Calu3 (cell line): ENCODE data around the gene TMOD2. TPM values are rescaled to one million over a fixed set of nuclear protein-coding genes. Genes with fewer than 3 reads are reported as not detected.

ENCODE experiments used
- Bru-seq: library from RNA; stranded (reverse); fragments of 400-500 nt; gene quantifications from one replicate; lab custom pipeline; 2021; lab: Mats Ljungman, UMichigan
- BruChase-seq, 2 experiments: library from RNA; stranded (reverse); fragments of 400-500 nt; gene quantifications; one replicate each; lab custom pipeline; 2021; lab: Mats Ljungman, UMichigan
- BruUV-seq: library from RNA; stranded (reverse); fragments of 400-500 nt; replicated peaks from 2 replicates; lab custom pipeline; 2021; lab: Mats Ljungman, UMichigan
- CTCF ChIA-PET: fragments of 300-600 bp; sonication (Branson Sonifier 250); formaldehyde crosslinking; loops from one replicate; lab custom pipeline; 2022; ENCODE audit warnings: antibody characterized with exemption; lab: Charles Lee
- DNase-seq: peaks from one replicate; pipeline ENCODE4 v3.0.0; 2022
- H3K27ac Mint-ChIP-seq: one replicate; pipeline ENCODE4 v1.8.0; 2022; ENCODE audit warnings: mixed read lengths; ENCODE audit not compliant: unreplicated experiment
- H3K27me3 Mint-ChIP-seq: one replicate; pipeline ENCODE4 v1.8.0; 2022; ENCODE audit warnings: mixed read lengths; ENCODE audit not compliant: unreplicated experiment
- H3K36me3 Mint-ChIP-seq: one replicate; pipeline ENCODE4 v1.8.0; 2022; ENCODE audit warnings: mild to moderate bottlenecking, moderate library complexity, mixed read lengths; ENCODE audit not compliant: insufficient read depth, unreplicated experiment
- H3K4me1 Mint-ChIP-seq: one replicate; pipeline ENCODE4 v1.8.0; 2022; ENCODE audit warnings: mild to moderate bottlenecking, low read depth, mixed read lengths; ENCODE audit not compliant: unreplicated experiment
- H3K4me3 Mint-ChIP-seq: one replicate; pipeline ENCODE4 v1.8.0; 2022; ENCODE audit warnings: mild to moderate bottlenecking, low read depth, moderate library complexity, mixed read lengths; ENCODE audit not compliant: unreplicated experiment
- H3K9me3 Mint-ChIP-seq: one replicate; pipeline ENCODE4 v1.8.0; 2022; ENCODE audit warnings: low read depth, mixed read lengths; ENCODE audit not compliant: unreplicated experiment
- CTCF ChIP-seq: fragments of 200-600 bp; IDR thresholded peaks from one replicate; pipeline ENCODE4 v1.8.0; 2022; ENCODE audit warnings: antibody characterized with exemption; ENCODE audit not compliant: unreplicated experiment
- intact Hi-C: fragments of 100-400 bp; cut with micrococcal nuclease; formaldehyde crosslinking; loops from one replicate; pipeline ENCODE4 v1.10.0; 2022; ENCODE audit not compliant: unreplicated experiment
- long read RNA-seq: library from polyadenylated mRNA; stranded (forward); transcript quantifications from one replicate; pipeline ENCODE4 v2.0.0, GENCODE V29; 2022
- total RNA-seq: library from RNA; stranded (reverse); gene quantifications from 2 replicates; pipeline ENCODE4 v1.2.3, GENCODE V29; 2022

TMOD2 gene
- total RNA-seq (0.64 and 1.0 TPM in 2 replicates), Bru-seq, nascent RNA (percentile 16 among the genes with signal in this experiment), BruChase-seq, experiment 1, labeled RNA remaining after a 6-hour chase (percentile 21 among the genes with signal in this experiment), BruChase-seq, experiment 2, labeled RNA remaining after a 2-hour chase (percentile 20 among the genes with signal in this experiment)
- long read RNA-seq = 0 reads

- CTCF ChIA-PET = no interaction called here
Observed at GRCh38 chr15:51750792-51751696, at the start of gene TMOD2. Gene TMOD2, plus strand, starts transcription at chr15:51751597. Its CDS starts 14,845 bp downstream, at chr15:51766442.

GRCh38 chr15:51702710-51703109 is 48.7 kb upstream of the TMOD2 start:
- Mint-ChIP-seq H3K27ac (no peak overlapping the region), H3K9me3 (no peaks in the 10 kb centered on the region), H3K27me3 (peaks cover 37% of the 10 kb centered on the region), H3K4me1 (no peaks in the 10 kb centered on the region), H3K4me3 (no peak overlapping the region), H3K36me3 (no peaks in the 10 kb centered on the region)
- no peak for TF ChIP-seq CTCF
- CTCF ChIA-PET = no interaction called here
- intact Hi-C loops = no loop called here
- no TSS peak for BruUV-seq
- no peak for DNase-seq

More at GRCh38 chr15:51750792-51751696, at the start of gene TMOD2:
- Mint-ChIP-seq H3K4me3 (peak within 1 kb of the TSS; percentile 63), H3K27me3 (peaks cover 87% of the 10 kb centered on the region), H3K36me3 (no peaks in the 10 kb centered on the region), H3K4me1 (peaks cover 8% of the 10 kb centered on the region), H3K27ac (no peak within 1 kb of the TSS), H3K9me3 (no peaks in the 10 kb centered on the region)
- intact Hi-C loops = no loop called here
- no peak for TF ChIP-seq CTCF
- DNase-seq = peak; percentile 56
- no TSS peak for BruUV-seq

- H3K9me3 Mint-ChIP-seq = no peaks in the 10 kb centered on the region
Observed at GRCh38 chr15:51706291-51706690, 45.1 kb upstream of the TMOD2 start.

More at GRCh38 chr15:51706291-51706690, 45.1 kb upstream of the TMOD2 start:
- peaks cover 4% of the 10 kb centered on the region for H3K27me3 Mint-ChIP-seq
- H3K27ac Mint-ChIP-seq = no peak overlapping the region
- H3K36me3 Mint-ChIP-seq = no peaks in the 10 kb centered on the region
- DNase-seq = no peak
- TF ChIP-seq CTCF = no peak
- H3K4me1 Mint-ChIP-seq = no peaks in the 10 kb centered on the region
- BruUV-seq = no TSS peak
- no peak overlapping the region for H3K4me3 Mint-ChIP-seq
- intact Hi-C loops = no loop called here
- CTCF ChIA-PET = no interaction called here
